Vagina (tissue), 2 donors: ENCODE data around the gene C11orf42. TPM values are rescaled to one million over a fixed set of nuclear protein-coding genes. Genes with fewer than 3 reads are reported as not detected.
"Not testable (repeated sequence)": the region's sequence is repeated elsewhere in the genome, so short reads cannot be mapped to it uniquely, and the experiment has no call there.

Source experiments
- DNase-seq, 2 donors: peaks; one replicate each; pipeline ENCODE4 v3.0.0-alpha.2; 2017; ENCODE audit errors: extremely low spot score in 2 of 2
- H3K27ac ChIP-seq: fragments of 200-600 bp; sonication (generic); one replicate; pipeline ENCODE4 v1.5.1; 2019
- H3K27me3 ChIP-seq: fragments of 200-600 bp; sonication (generic); one replicate; pipeline ENCODE4 v1.5.1; 2019
- H3K36me3 ChIP-seq, 2 donors: fragments of 200-600 bp; sonication (generic); one replicate each; pipeline ENCODE4 v1.5.1; 2017 to 2019
- H3K4me1 ChIP-seq: fragments of 200-600 bp; sonication (generic); one replicate; pipeline ENCODE4 v1.5.1; 2019
- H3K4me3 ChIP-seq, 2 donors: fragments of 200-600 bp; sonication (generic); 1 replicate in 1 of 2; 2 replicates in 1 of 2; pipeline ENCODE4 v1.5.1; 2016 to 2019
- H3K9me3 ChIP-seq: fragments of 200-600 bp; sonication (generic); one replicate; pipeline ENCODE4 v1.5.1; 2019
- POLR2A ChIP-seq, 2 donors: fragments of 450-650 bp; IDR thresholded peaks; one replicate each; pipeline ENCODE4 v1.6.1; 2017; ENCODE audit warnings: antibody characterized with exemption in 2 of 2, mild to moderate bottlenecking in 2 of 2, moderate library complexity in 2 of 2
- POLR2AphosphoS5 ChIP-seq, 2 donors: sonication (generic); formaldehyde crosslinking; IDR thresholded peaks; one replicate each; pipeline ENCODE4 v1.9.0; 2017; ENCODE audit warnings: antibody characterized with exemption in 2 of 2, mild to moderate bottlenecking in 2 of 2, low read depth in 1 of 2; ENCODE audit not compliant: insufficient read depth in 1 of 2
- intact Hi-C: fragments of 100-400 bp; cut with DNase I; formaldehyde crosslinking; loops from one replicate; pipeline ENCODE4 v1.15.1; 2023
- total RNA-seq: library from RNA; depleted of rRNA; stranded (reverse); fragments of >200 nt; gene quantifications from one replicate; pipeline ENCODE4 v1.2.3, GENCODE V29; 2016
- TF ChIP-seq, protein P1 (sequence below), 3 experiments: fragments of 450-650 bp in 2 of 3; fragments of 200-600 bp in 1 of 3; sonication (generic) in 1 of 3; IDR thresholded peaks; one replicate each; pipeline ENCODE4 v1.5.1; 2017 to 2019; ENCODE audit warnings: antibody characterized with exemption in 3 of 3, mild to moderate bottlenecking in 2 of 3, moderate library complexity in 2 of 3

Gene C11orf42
- total RNA-seq, 1 donor from 2014 or later = not detected

DNA sequence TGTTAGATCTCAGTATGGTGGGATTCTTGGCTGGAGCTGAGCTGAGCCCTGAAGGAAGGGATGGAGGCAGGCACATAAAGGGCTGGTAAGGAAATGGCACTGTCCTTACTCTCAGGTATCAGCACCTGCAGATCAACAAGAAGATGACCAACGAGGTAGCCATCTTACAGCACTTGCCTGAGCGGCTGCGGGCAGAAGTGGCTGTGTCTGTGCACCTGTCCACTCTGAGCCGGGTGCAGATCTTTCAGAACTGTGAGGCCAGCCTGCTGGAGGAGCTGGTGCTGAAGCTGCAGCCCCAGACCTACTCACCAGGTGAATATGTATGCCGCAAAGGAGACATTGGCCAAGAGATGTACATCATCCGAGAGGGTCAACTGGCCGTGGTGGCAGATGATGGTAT lies 36.0 kb downstream of the C11orf42 start:
- intact Hi-C loops = loop anchor here (10.0 kb wide), 1 partner anchor 113 kb away; no protein-coding TSS in a partner anchor
- DNase-seq = no peak
- H3K27me3 ChIP-seq = no peaks in the 10 kb centered on the region

DNA sequence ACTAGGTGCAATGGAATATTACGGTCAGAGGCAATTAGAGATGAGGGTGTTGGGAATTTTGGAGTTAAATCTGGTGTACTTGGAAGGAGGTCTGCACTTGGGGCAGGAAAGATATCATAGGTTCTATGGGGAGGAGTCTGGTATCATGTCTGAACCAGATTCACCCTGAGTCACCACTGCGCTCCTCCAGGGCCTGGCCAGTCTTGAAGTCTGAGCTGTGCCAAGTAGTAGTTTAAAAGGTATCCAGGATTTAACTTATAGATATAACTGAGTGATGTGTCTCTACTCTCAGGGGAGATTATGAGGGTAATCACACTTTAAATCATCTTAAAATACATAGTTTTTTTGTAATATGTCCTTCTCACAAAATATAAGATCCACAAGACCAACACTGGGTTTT lies 40.2 kb downstream of the C11orf42 start:
- no peak overlapping the region for H3K27ac ChIP-seq
- H3K4me3 ChIP-seq = no peak overlapping the region
- intact Hi-C loops = loop anchor here (10.0 kb wide), 1 partner anchor 109 kb away; no protein-coding TSS in a partner anchor
- H3K9me3 ChIP-seq = no peaks in the 10 kb centered on the region
- no peaks in the 10 kb centered on the region for H3K4me1 ChIP-seq
- H3K36me3 ChIP-seq = no peaks in the 10 kb centered on the region
- TF ChIP-seq POLR2AphosphoS5 (IDR thresholded peaks at IDR 0.05; ENCODE audit: insufficient read depth in 1 of 2, low read depth in 1 of 2) = no peak
- no peak for TF ChIP-seq POLR2A (IDR thresholded peaks at IDR 0.05)
- TF ChIP-seq, protein P1, sequence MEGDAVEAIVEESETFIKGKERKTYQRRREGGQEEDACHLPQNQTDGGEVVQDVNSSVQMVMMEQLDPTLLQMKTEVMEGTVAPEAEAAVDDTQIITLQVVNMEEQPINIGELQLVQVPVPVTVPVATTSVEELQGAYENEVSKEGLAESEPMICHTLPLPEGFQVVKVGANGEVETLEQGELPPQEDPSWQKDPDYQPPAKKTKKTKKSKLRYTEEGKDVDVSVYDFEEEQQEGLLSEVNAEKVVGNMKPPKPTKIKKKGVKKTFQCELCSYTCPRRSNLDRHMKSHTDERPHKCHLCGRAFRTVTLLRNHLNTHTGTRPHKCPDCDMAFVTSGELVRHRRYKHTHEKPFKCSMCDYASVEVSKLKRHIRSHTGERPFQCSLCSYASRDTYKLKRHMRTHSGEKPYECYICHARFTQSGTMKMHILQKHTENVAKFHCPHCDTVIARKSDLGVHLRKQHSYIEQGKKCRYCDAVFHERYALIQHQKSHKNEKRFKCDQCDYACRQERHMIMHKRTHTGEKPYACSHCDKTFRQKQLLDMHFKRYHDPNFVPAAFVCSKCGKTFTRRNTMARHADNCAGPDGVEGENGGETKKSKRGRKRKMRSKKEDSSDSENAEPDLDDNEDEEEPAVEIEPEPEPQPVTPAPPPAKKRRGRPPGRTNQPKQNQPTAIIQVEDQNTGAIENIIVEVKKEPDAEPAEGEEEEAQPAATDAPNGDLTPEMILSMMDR (IDR thresholded peaks at IDR 0.05) = no peak
- DNase-seq = no peak
- no peaks in the 10 kb centered on the region for H3K27me3 ChIP-seq

More for the DNA sequence above, 36.0 kb downstream of the C11orf42 start:
- H3K27ac ChIP-seq = no peak overlapping the region
- TF ChIP-seq POLR2A (IDR thresholded peaks at IDR 0.05) (no peak), POLR2AphosphoS5 (IDR thresholded peaks at IDR 0.05; ENCODE audit: insufficient read depth in 1 of 2, low read depth in 1 of 2) (no peak)
- TF ChIP-seq, protein P1 (IDR thresholded peaks at IDR 0.05) = no peak
- no peaks in the 10 kb centered on the region for H3K36me3 ChIP-seq
- H3K4me3 ChIP-seq = no peak overlapping the region
- H3K4me1 ChIP-seq = no peaks in the 10 kb centered on the region
- no peaks in the 10 kb centered on the region for H3K9me3 ChIP-seq

DNA sequence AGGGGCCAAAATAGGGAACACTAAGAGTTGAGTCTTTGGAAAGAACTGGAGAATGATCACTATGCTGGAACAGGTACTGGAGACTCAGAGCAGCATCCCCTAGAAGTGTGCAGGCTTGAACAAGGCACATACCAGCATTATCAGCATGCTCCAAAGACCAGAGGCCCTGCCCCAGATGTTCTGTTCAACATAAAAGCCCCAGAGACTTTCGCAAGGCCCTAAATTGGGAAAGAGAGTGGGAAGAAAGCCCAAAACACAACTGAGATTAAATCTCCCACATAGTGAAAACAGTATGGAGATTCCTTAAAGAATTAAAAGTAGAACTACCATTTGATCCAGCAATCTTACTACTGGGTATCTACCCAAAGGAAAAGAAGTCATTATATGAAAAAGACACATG lies 42.9 kb downstream of the C11orf42 start:
- Histone ChIP-seq H3K4me3 (no peak overlapping the region), H3K27me3 (no peaks in the 10 kb centered on the region), H3K9me3 (no peaks in the 10 kb centered on the region), H3K4me1 (no peaks in the 10 kb centered on the region), H3K27ac (no peak overlapping the region), H3K36me3 (no peaks in the 10 kb centered on the region)
- no peak for TF ChIP-seq POLR2A (IDR thresholded peaks at IDR 0.05)
- TF ChIP-seq, protein P1 (IDR thresholded peaks at IDR 0.05) = no peak
- no peak for TF ChIP-seq POLR2AphosphoS5 (IDR thresholded peaks at IDR 0.05; ENCODE audit: insufficient read depth in 1 of 2, low read depth in 1 of 2)
- DNase-seq = no peak
- intact Hi-C loops = loop anchor here (10.0 kb wide), 1 partner anchor 107 kb away; no protein-coding TSS in a partner anchor

DNA sequence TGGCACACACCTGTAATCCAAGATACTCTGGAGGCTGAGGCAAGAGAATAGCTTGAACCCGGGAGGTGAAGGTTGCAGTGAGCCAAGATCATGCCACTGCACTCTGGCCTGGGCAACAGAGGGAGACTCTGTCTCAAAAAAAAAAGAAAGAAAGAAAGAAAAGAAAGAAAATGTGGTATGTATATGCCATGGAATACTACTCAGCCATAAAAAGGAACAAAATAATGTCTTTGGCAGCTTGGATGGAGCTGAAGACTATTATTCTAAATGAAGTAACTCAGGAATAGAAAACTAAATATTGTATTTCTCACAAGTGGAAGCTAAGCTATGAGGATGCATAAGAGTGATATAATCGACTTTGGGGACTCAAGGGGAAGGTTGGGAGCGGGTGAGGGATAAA lies 43.5 kb downstream of the C11orf42 start:
- not testable (repeated sequence) for H3K27me3 ChIP-seq, DNase-seq, H3K36me3 ChIP-seq, H3K4me3 ChIP-seq, H3K9me3 ChIP-seq, H3K27ac ChIP-seq, H3K4me1 ChIP-seq
- intact Hi-C loops = loop anchor here (10.0 kb wide), 1 partner anchor 106 kb away; no protein-coding TSS in a partner anchor

DNA sequence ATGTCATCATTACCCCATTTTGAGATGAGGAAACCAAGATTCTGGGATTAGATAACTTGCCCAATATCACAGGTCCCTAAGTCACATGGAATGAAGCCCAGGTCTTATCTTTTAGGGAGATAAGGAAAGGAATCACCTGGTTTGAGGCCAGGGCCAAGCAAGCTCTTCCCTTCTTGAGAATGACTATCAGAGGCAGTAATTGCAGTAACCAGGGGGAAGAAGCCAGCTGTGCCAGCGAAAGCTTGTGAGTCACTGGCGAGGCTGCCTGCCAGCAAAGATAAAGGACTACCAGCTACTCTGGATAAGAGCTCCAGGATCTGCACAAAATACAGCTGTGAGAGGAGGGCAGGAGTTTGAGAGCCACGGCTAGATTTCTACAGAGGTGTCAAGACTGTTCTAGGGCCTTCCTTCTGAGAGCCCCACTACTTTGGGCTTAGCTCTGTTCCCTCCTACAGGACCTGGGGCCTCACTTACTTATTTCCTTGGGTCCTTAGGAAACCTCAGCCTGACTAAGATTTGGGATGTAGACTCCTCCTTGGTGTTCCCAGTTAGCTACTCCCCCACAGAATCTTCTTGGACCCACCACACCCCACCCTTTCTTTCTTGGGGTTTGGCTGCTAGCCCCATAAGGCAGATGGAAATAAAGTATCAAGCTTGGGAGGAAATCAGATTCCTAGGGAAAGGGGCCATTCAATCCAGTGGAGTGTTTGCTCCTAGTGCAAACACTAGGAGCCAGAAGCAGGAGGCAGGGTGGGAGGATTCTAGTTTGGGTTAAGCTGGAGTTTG lies 44.6 kb downstream of the C11orf42 start:
- no peaks in the 10 kb centered on the region for H3K9me3 ChIP-seq
- TF ChIP-seq POLR2A (IDR thresholded peaks at IDR 0.05) (no peak), POLR2AphosphoS5 (IDR thresholded peaks at IDR 0.05; ENCODE audit: insufficient read depth in 1 of 2, low read depth in 1 of 2) (no peak)
- TF ChIP-seq, protein P1 (IDR thresholded peaks at IDR 0.05) = no peak
- intact Hi-C loops = loop anchor here (10.0 kb wide), 1 partner anchor 105 kb away; no protein-coding TSS in a partner anchor
- H3K36me3 ChIP-seq = no peaks in the 10 kb centered on the region
- H3K4me3 ChIP-seq = no peak overlapping the region
- peak overlapping the region; percentile 30 for H3K27ac ChIP-seq
- H3K4me1 ChIP-seq = no peaks in the 10 kb centered on the region
- DNase-seq = no peak
- no peaks in the 10 kb centered on the region for H3K27me3 ChIP-seq
